Natural killer cell (primary cell): ENCODE measurements around the gene PRDM11. TPM values are rescaled to one million over a fixed set of nuclear protein-coding genes. Genes with fewer than 3 reads are reported as not detected.

ENCODE experiments used
- ATAC-seq, 3 donors: fragments of 150-1000 bp in 2 of 3; fragments of 200-7000 bp in 1 of 3; cut with Tn5 transposase; 1 replicate in 1 of 3; 2 replicates in 2 of 3; pipeline ENCODE4 v1.10.0; 2021; ENCODE audit warnings: mild to moderate bottlenecking in 2 of 3, moderate library complexity in 2 of 3
- DNase-seq, 2 donors: peaks; one replicate each; pipeline versions ENCODE4 v3.0.0 to v3.0.0-alpha.2; 2013 to 2021; ENCODE audit warnings: mixed read lengths in 1 of 2
- H3K27ac ChIP-seq: one replicate; pipeline ENCODE4 v1.5.1; 2013; ENCODE audit warnings: mild to moderate bottlenecking, low read length
- H3K27me3 ChIP-seq: one replicate; pipeline ENCODE4 v1.6.1; 2013; ENCODE audit warnings: low read length; ENCODE audit not compliant: control insufficient read depth, insufficient read depth
- H3K36me3 ChIP-seq: one replicate; pipeline ENCODE4 v1.6.1; 2013; ENCODE audit warnings: low read length; ENCODE audit not compliant: control insufficient read depth, insufficient read depth
- H3K4me1 ChIP-seq: one replicate; pipeline ENCODE4 v1.6.1; 2013; ENCODE audit warnings: low read length; ENCODE audit not compliant: control insufficient read depth, insufficient read depth
- H3K4me3 ChIP-seq: one replicate; pipeline ENCODE4 v1.5.1; 2013; ENCODE audit warnings: low read length
- H3K9me3 ChIP-seq: one replicate; pipeline ENCODE4 v1.6.1; 2013; ENCODE audit warnings: low read length; ENCODE audit not compliant: control insufficient read depth, insufficient read depth
- H3K27ac Mint-ChIP-seq, 2 donors: one replicate each; pipeline ENCODE4 v1.8.0; 2022; ENCODE audit warnings: mild to moderate bottlenecking in 2 of 2, mixed read lengths in 2 of 2, moderate library complexity in 1 of 2
- H3K27me3 Mint-ChIP-seq, 2 donors: one replicate each; pipeline ENCODE4 v1.8.0; 2022; ENCODE audit warnings: low read depth in 2 of 2, mixed read lengths in 2 of 2
- H3K36me3 Mint-ChIP-seq: one replicate; pipeline ENCODE4 v1.8.0; 2022; ENCODE audit warnings: mixed read lengths
- H3K4me1 Mint-ChIP-seq, 2 donors: one replicate each; pipeline ENCODE4 v1.8.0; 2022; ENCODE audit warnings: mixed read lengths in 2 of 2
- H3K4me3 Mint-ChIP-seq: one replicate; pipeline ENCODE4 v1.8.0; 2022; ENCODE audit warnings: mild to moderate bottlenecking, moderate library complexity, mixed read lengths
- H3K9me3 Mint-ChIP-seq, 2 donors: one replicate each; pipeline ENCODE4 v1.8.0; 2022; ENCODE audit warnings: mixed read lengths in 2 of 2
- CTCF ChIP-seq: fragments of 200-600 bp; IDR thresholded peaks from one replicate; pipeline ENCODE4 v1.8.0; 2022; ENCODE audit warnings: antibody characterized with exemption
- WGBS: methylation state at CpG from one replicate; pipeline ENCODE4 v1.1.7; 2013; ENCODE audit warnings: missing lambda C conversion rate; ENCODE audit not compliant: insufficient coverage; 5-methylcytosine and 5-hydroxymethylcytosine counted together
- intact Hi-C: fragments of 100-400 bp; cut with micrococcal nuclease; formaldehyde crosslinking; loops from one replicate; pipeline ENCODE4 v1.14.2; 2022
- total RNA-seq, 4 donors: library from RNA; stranded (reverse); fragments of 120-200 nt in 1 of 4; gene quantifications; one replicate each; pipeline versions ENCODE4 v1.2.3 to v1.2.4, GENCODE V29; 2013 to 2022

The PRDM11 gene
- total RNA-seq, 3 donors from 2014 or later (not counting 1 experiment from before 2014, with no cell fraction given) = 10.3 to 14.7 (median 13.7) TPM

GRCh38 chr11:45259592-45259991, 113.2 kb downstream of the PRDM11 start:
- H3K4me3 ChIP-seq = no peak overlapping the region
- H3K4me1 ChIP-seq = no peaks in the 10 kb centered on the region
- no peaks in the 10 kb centered on the region for H3K27me3 ChIP-seq
- H3K4me1 Mint-ChIP-seq = no peaks in the 10 kb centered on the region
- 77% methylated on average over 3 of the region's 3 CpGs for WGBS
- H3K27me3 Mint-ChIP-seq = peaks cover 17 to 30% of the 10 kb centered on the region in 2 donors
- no peak overlapping the region for H3K4me3 Mint-ChIP-seq
- DNase-seq = no peak
- H3K9me3 Mint-ChIP-seq = no peaks in the 10 kb centered on the region
- H3K36me3 ChIP-seq = no peaks in the 10 kb centered on the region
- intact Hi-C loops = no loop called here
- H3K27ac Mint-ChIP-seq = no peak overlapping the region
- no peak for TF ChIP-seq CTCF
- no peaks in the 10 kb centered on the region for H3K9me3 ChIP-seq
- no peak for ATAC-seq
- H3K36me3 Mint-ChIP-seq = no peaks in the 10 kb centered on the region
- no peak overlapping the region for H3K27ac ChIP-seq

- ATAC-seq (no peak), DNase-seq (no peak)
- intact Hi-C loops = no loop called here
- no peak for TF ChIP-seq CTCF
- H3K9me3 Mint-ChIP-seq = no peaks in the 10 kb centered on the region
- H3K4me3 ChIP-seq = no peak overlapping the region
- no peak overlapping the region for H3K27ac ChIP-seq
- no peaks in the 10 kb centered on the region for H3K4me1 Mint-ChIP-seq
- no peak overlapping the region for H3K4me3 Mint-ChIP-seq
- H3K27me3 Mint-ChIP-seq = peaks cover 18 to 34% of the 10 kb centered on the region in 2 donors
- no peaks in the 10 kb centered on the region for H3K9me3 ChIP-seq
- no peak overlapping the region for H3K27ac Mint-ChIP-seq
- H3K36me3 ChIP-seq = no peaks in the 10 kb centered on the region
- no peaks in the 10 kb centered on the region for H3K27me3 ChIP-seq
- no peaks in the 10 kb centered on the region for H3K36me3 Mint-ChIP-seq
- H3K4me1 ChIP-seq = no peaks in the 10 kb centered on the region
These were observed 113.6 kb downstream of the PRDM11 start for GRCh38 chr11:45260071-45260470.

- Mint-ChIP-seq H3K4me3 (no peak overlapping the region), H3K9me3 (no peaks in the 10 kb centered on the region), H3K27me3 (peaks cover 18 to 51% of the 10 kb centered on the region in 2 donors), H3K4me1 (no peaks in the 10 kb centered on the region), H3K36me3 (no peaks in the 10 kb centered on the region), H3K27ac (no peak overlapping the region)
- no peak for DNase-seq
- Histone ChIP-seq H3K36me3 (no peaks in the 10 kb centered on the region), H3K9me3 (no peaks in the 10 kb centered on the region), H3K27me3 (peaks cover 2% of the 10 kb centered on the region), H3K4me1 (no peaks in the 10 kb centered on the region), H3K4me3 (no peak overlapping the region), H3K27ac (no peak overlapping the region)
- intact Hi-C loops = no loop called here
- no peak for TF ChIP-seq CTCF
- no peak for ATAC-seq
- whole genome bisulfite sequencing = 95% methylated on average over 4 of the region's 4 CpGs
These were observed 116.5 kb downstream of the PRDM11 start for GRCh38 chr11:45262900-45263299.

- no peaks in the 10 kb centered on the region for H3K9me3 Mint-ChIP-seq
- intact Hi-C loops = no loop called here
- Histone ChIP-seq H3K4me1 (no peaks in the 10 kb centered on the region), H3K9me3 (no peaks in the 10 kb centered on the region), H3K36me3 (no peaks in the 10 kb centered on the region), H3K27me3 (peaks cover 2% of the 10 kb centered on the region), H3K27ac (no peak overlapping the region), H3K4me3 (no peak overlapping the region)
- ATAC-seq (no peak), DNase-seq (no peak)
- no peak for TF ChIP-seq CTCF
- no peaks in the 10 kb centered on the region for H3K36me3 Mint-ChIP-seq
- no peaks in the 10 kb centered on the region for H3K4me1 Mint-ChIP-seq
- 94% methylated on average over 3 of the region's 3 CpGs for WGBS
- peaks cover 16 to 49% of the 10 kb centered on the region in 2 donors for H3K27me3 Mint-ChIP-seq
- no peak overlapping the region for H3K4me3 Mint-ChIP-seq
- H3K27ac Mint-ChIP-seq = no peak overlapping the region
These were observed 117.3 kb downstream of the PRDM11 start for GRCh38 chr11:45263773-45264172.
